ENCODE data around the gene UQCR11.

Gene UQCR11

DNA sequence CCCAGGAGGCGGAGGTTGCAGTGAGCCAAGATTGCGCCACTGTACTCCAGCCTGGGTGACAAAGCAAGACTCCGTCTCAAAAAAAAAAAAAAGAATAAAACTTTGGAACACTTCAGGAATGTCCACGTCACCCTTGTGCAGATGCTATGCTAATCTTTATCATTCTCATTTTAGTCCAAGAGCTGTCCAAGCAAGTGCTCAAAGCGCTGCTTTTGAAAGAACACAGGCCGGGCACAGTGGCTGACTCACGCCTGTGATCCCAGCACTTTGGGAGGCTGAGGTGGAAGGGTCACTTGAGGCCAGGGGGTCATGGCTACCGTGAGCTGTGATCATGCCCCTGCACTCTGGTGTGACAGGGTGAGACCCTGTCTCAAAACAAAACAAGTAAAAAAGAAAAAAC lies 11.1 kb upstream of the UQCR11 start:
- TF ChIP-seq, protein P1, sequence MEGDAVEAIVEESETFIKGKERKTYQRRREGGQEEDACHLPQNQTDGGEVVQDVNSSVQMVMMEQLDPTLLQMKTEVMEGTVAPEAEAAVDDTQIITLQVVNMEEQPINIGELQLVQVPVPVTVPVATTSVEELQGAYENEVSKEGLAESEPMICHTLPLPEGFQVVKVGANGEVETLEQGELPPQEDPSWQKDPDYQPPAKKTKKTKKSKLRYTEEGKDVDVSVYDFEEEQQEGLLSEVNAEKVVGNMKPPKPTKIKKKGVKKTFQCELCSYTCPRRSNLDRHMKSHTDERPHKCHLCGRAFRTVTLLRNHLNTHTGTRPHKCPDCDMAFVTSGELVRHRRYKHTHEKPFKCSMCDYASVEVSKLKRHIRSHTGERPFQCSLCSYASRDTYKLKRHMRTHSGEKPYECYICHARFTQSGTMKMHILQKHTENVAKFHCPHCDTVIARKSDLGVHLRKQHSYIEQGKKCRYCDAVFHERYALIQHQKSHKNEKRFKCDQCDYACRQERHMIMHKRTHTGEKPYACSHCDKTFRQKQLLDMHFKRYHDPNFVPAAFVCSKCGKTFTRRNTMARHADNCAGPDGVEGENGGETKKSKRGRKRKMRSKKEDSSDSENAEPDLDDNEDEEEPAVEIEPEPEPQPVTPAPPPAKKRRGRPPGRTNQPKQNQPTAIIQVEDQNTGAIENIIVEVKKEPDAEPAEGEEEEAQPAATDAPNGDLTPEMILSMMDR (IDR thresholded peaks at IDR 0.05; ENCODE audit: insufficient read depth, low read length, poor library complexity, severe bottlenecking), result no peak
- Histone ChIP-seq H3K27me3 (replicated peaks; ENCODE audit: control insufficient read depth, insufficient read depth, low read length) (no peaks in the 10 kb centered on the region), H3K4me3 (replicated peaks; ENCODE audit: low read depth, low read length) (no peak overlapping the region), H3K36me3 (ENCODE audit: control insufficient read depth, insufficient read depth, low read length) (peaks cover 78% of the 10 kb centered on the region)
- no peak for DNase-seq (ENCODE audit: extremely low read depth, insufficient read length)

DNA sequence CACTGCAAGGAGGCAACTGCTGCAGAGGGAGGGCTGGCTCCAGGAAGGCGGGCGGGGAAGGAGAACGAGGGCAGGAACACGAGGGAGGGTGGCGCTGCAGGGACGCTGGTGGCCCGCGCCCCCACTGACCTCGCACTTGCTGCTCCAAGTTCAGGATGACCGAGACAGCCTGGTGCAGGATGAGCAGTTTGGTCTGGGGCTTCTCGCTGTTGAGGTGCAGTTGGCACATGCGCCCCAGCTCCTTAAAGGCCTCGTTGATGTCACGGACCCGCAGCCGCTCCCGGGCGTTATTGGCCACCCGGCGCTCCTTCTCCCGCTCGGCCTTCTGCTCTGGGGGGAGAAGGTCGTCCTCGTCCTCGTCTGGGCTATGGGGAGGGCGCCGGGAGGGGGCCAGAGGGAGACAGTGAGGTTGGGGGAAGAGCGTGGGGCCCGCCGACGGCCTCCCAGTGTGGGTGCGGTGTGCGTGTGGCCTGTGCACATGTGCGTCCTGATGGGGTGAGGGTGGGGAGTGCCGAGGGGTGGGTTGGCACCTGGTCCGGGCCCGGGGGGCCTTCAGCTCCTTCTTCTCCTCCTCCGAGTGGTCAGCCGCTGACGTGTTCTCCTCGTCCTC lies 10.0 kb upstream of the UQCR11 start:
- TF ChIP-seq, protein P1 (IDR thresholded peaks at IDR 0.05; ENCODE audit: insufficient read depth, low read length, poor library complexity, severe bottlenecking), result no peak
- H3K27me3 ChIP-seq (replicated peaks; ENCODE audit: control insufficient read depth, insufficient read depth, low read length), result no peaks in the 10 kb centered on the region
- peaks cover 74% of the 10 kb centered on the region for H3K36me3 ChIP-seq (ENCODE audit: control insufficient read depth, insufficient read depth, low read length)
- DNase-seq (ENCODE audit: extremely low read depth, insufficient read length), result no peak
- H3K4me3 ChIP-seq (replicated peaks; ENCODE audit: low read depth, low read length), result no peak overlapping the region

DNA sequence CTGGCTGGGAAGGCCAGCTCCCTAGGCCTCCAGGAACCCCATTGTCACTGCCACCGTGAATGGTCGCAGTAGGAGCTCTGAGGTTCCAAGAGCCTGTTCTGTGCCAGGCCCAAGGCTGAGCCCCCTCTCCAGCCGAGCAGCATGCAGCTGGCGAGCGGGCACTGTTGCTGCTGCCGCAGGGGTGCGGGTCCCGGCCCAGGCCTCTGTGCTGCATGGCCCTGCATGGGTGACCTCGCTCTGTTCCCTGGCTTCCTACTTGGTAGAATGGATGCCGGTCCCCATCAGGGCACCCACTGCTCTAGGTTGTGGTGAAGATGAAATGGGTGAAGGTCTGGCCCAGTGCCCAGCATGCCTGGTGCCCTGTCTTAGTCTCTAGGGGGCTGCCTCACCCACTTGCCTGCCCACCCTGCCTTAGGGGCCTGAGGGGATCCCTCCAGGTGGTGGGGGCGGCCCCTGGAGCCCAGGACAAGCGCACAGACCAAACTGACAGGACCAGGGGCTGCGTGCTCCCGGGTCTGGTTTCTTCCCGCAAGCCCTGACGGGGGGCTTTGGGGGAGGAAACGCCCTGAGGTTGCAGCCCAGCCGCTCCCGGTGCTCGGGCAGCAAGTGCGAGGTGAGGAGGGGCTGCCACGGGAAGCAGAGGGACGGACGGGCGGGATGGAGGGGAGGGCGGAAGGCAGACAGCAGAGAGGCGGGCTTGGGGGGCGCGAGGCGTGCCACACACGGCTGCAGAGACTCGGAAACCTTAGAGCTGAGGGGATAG lies 8.7 kb upstream of the UQCR11 start:
- H3K27me3 ChIP-seq (replicated peaks; ENCODE audit: control insufficient read depth, insufficient read depth, low read length), result no peaks in the 10 kb centered on the region
- no peak for DNase-seq (ENCODE audit: extremely low read depth, insufficient read length)
- H3K4me3 ChIP-seq (replicated peaks; ENCODE audit: low read depth, low read length), result no peak overlapping the region
- TF ChIP-seq, protein P1 (IDR thresholded peaks at IDR 0.05; ENCODE audit: insufficient read depth, low read length, poor library complexity, severe bottlenecking), result no peak
- H3K36me3 ChIP-seq (ENCODE audit: control insufficient read depth, insufficient read depth, low read length), result peaks cover 71% of the 10 kb centered on the region

- peaks cover 67% of the 10 kb centered on the region for H3K36me3 ChIP-seq (ENCODE audit: control insufficient read depth, insufficient read depth, low read length)
- TF ChIP-seq, protein P1 (IDR thresholded peaks at IDR 0.05; ENCODE audit: insufficient read depth, low read length, poor library complexity, severe bottlenecking), result no peak
- no peak for DNase-seq (ENCODE audit: extremely low read depth, insufficient read length)
These were observed 7.9 kb upstream of the UQCR11 start for GRCh38 chr19:1613146-1613545.

GRCh38 chr19:1612114-1613086 lies 7.1 kb upstream of the UQCR11 start:
- TF ChIP-seq, protein P1 (IDR thresholded peaks at IDR 0.05; ENCODE audit: insufficient read depth, low read length, poor library complexity, severe bottlenecking), result no peak
- no peak overlapping the region for H3K4me3 ChIP-seq (replicated peaks; ENCODE audit: low read depth, low read length)
- peaks cover 60% of the 10 kb centered on the region for H3K36me3 ChIP-seq (ENCODE audit: control insufficient read depth, insufficient read depth, low read length)
- no peak for DNase-seq (ENCODE audit: extremely low read depth, insufficient read length)
- no peaks in the 10 kb centered on the region for H3K27me3 ChIP-seq (replicated peaks; ENCODE audit: control insufficient read depth, insufficient read depth, low read length)

More at GRCh38 chr19:1613146-1613545, 7.9 kb upstream of the UQCR11 start:
- Histone ChIP-seq H3K4me3 (replicated peaks; ENCODE audit: low read depth, low read length) (no peak overlapping the region), H3K27me3 (replicated peaks; ENCODE audit: control insufficient read depth, insufficient read depth, low read length) (no peaks in the 10 kb centered on the region)

Measured in GM06990 (cell line).